CD4-positive, alpha-beta T cell (primary cell): ENCODE results near the gene USP25. TPM values are rescaled to one million over a fixed set of nuclear protein-coding genes. Genes with fewer than 3 reads are reported as not detected.

Source experiments
- ATAC-seq: fragments of 200-7000 bp; cut with Tn5 transposase; one replicate; pipeline ENCODE4 v1.10.0; 2022; ENCODE audit warnings: mild to moderate bottlenecking; ENCODE audit not compliant: poor library complexity
- CTCF ChIA-PET: fragments of 350-600 bp; sonication (Branson Sonifier 250); formaldehyde crosslinking; loops from one replicate; lab custom pipeline; 2021; ENCODE audit warnings: antibody characterized with exemption, inconsistent platforms; lab: Charles Lee
- POLR2A ChIA-PET: fragments of 350-600 bp; sonication (Branson Sonifier 250); formaldehyde crosslinking; loops from one replicate; lab custom pipeline; 2021; ENCODE audit warnings: antibody characterized with exemption, inconsistent platforms; lab: Charles Lee
- DNase-seq, 14 experiments: peaks; one replicate each; pipeline ENCODE4 v3.0.0-alpha.2; 2013 to 2020; ENCODE audit warnings: mixed read lengths in 2 of 14
- H3K27ac ChIP-seq, 2 donors: one replicate each; pipeline versions ENCODE4 v1.5.1 to v1.7.0; 2013; ENCODE audit warnings: low read length in 2 of 2, low read depth in 1 of 2, mild to moderate bottlenecking in 1 of 2
- H3K27me3 ChIP-seq, 2 experiments: 1 replicate in 1 of 2; 2 replicates in 1 of 2; pipeline versions ENCODE4 v1.6.1 to v1.7.0; 2013; ENCODE audit warnings: low read length in 2 of 2, control low read depth in 1 of 2, mild to moderate bottlenecking in 1 of 2, moderate library complexity in 1 of 2; ENCODE audit not compliant: insufficient read depth in 2 of 2, control insufficient read depth in 1 of 2
- H3K36me3 ChIP-seq: one replicate; pipeline ENCODE4 v1.6.1; 2013; ENCODE audit warnings: low read length, control low read depth; ENCODE audit not compliant: insufficient read depth
- H3K4me1 ChIP-seq: one replicate; pipeline ENCODE4 v1.6.1; 2013; ENCODE audit warnings: low read length, control low read depth; ENCODE audit not compliant: insufficient read depth
- H3K4me3 ChIP-seq: one replicate; pipeline ENCODE4 v1.5.1; 2013; ENCODE audit warnings: mild to moderate bottlenecking, low read length, moderate library complexity
- H3K9me3 ChIP-seq, 2 experiments: 1 replicate in 1 of 2; 2 replicates in 1 of 2; pipeline versions ENCODE4 v1.6.1 to v1.7.0; 2013; ENCODE audit warnings: low read length in 2 of 2, mild to moderate bottlenecking in 2 of 2, control low read depth in 1 of 2, moderate library complexity in 1 of 2; ENCODE audit not compliant: control insufficient read depth in 1 of 2, insufficient read depth in 1 of 2
- H3K27ac Mint-ChIP-seq: one replicate; pipeline ENCODE4 v1.8.0; 2020; ENCODE audit warnings: mixed read lengths
- H3K27me3 Mint-ChIP-seq: one replicate; pipeline ENCODE4 v1.8.0; 2021; ENCODE audit warnings: mixed read lengths
- H3K36me3 Mint-ChIP-seq: one replicate; pipeline ENCODE4 v1.8.0; 2021; ENCODE audit warnings: low read depth, mixed read lengths
- H3K4me1 Mint-ChIP-seq: one replicate; pipeline ENCODE4 v1.8.0; 2021; ENCODE audit warnings: low read depth, mixed read lengths
- H3K4me3 Mint-ChIP-seq: one replicate; pipeline ENCODE4 v1.8.0; 2020; ENCODE audit warnings: mild to moderate bottlenecking, mixed read lengths
- H3K9me3 Mint-ChIP-seq: one replicate; pipeline ENCODE4 v1.8.0; 2020; ENCODE audit warnings: mixed read lengths
- CTCF ChIP-seq: fragments of 200-600 bp; IDR thresholded peaks from one replicate; pipeline ENCODE4 v1.8.0; 2022; ENCODE audit warnings: antibody characterized with exemption, mild to moderate bottlenecking
- intact Hi-C, 2 experiments: fragments of 100-400 bp; cut with DNase I in 1 of 2; cut with micrococcal nuclease in 1 of 2; formaldehyde crosslinking; loops; one replicate each; pipeline versions ENCODE4 v1.15.1 to v1.9.0; 2023 to 2025; cut with DNase I, micrococcal nuclease
- total RNA-seq, 174 experiments: library from RNA in 2 of 174; stranded (reverse) in 2 of 174; gene quantifications; one replicate each; pipeline ENCODE4 v1.2.3 and lab custom pipeline; 2021 to 2026

The USP25 gene
- total RNA-seq, 2 experiments from 2014 or later = 45.0 to 49.2 TPM

GRCh38 chr21:15857740-15858139 lies 128.0 kb downstream of the USP25 start:
- TF ChIP-seq CTCF = no peak
- intact Hi-C loops = no loop called here
- DNase-seq (no peak), ATAC-seq (no peak)
- no peaks in the 10 kb centered on the region for H3K27me3 Mint-ChIP-seq
- ChIA-PET POLR2A (no interaction called here), CTCF (no interaction called here)
- H3K27ac Mint-ChIP-seq = no peak overlapping the region
- no peak overlapping the region for H3K4me3 ChIP-seq
- no peak overlapping the region for H3K27ac ChIP-seq
- H3K4me1 ChIP-seq = no peaks in the 10 kb centered on the region
- H3K36me3 Mint-ChIP-seq = peaks cover 41% of the 10 kb centered on the region
- H3K9me3 Mint-ChIP-seq = no peaks in the 10 kb centered on the region
- H3K9me3 ChIP-seq = no peaks in the 10 kb centered on the region
- no peaks in the 10 kb centered on the region for H3K27me3 ChIP-seq
- H3K36me3 ChIP-seq = peaks cover 12% of the 10 kb centered on the region
- H3K4me1 Mint-ChIP-seq = peaks cover 23% of the 10 kb centered on the region
- no peak overlapping the region for H3K4me3 Mint-ChIP-seq

GRCh38 chr21:15860541-15860940 lies 130.8 kb downstream of the USP25 start:
- Histone ChIP-seq H3K27me3 (no peaks in the 10 kb centered on the region), H3K9me3 (no peaks in the 10 kb centered on the region), H3K27ac (no peak overlapping the region), H3K4me1 (no peaks in the 10 kb centered on the region), H3K36me3 (peaks cover 13% of the 10 kb centered on the region), H3K4me3 (no peak overlapping the region)
- peaks cover 32% of the 10 kb centered on the region for H3K36me3 Mint-ChIP-seq
- no peak for TF ChIP-seq CTCF
- intact Hi-C loops = no loop called here
- ATAC-seq = no peak
- CTCF ChIA-PET = no interaction called here
- H3K27me3 Mint-ChIP-seq = no peaks in the 10 kb centered on the region
- peaks cover 22% of the 10 kb centered on the region for H3K4me1 Mint-ChIP-seq
- H3K4me3 Mint-ChIP-seq = no peak overlapping the region
- H3K27ac Mint-ChIP-seq = no peak overlapping the region
- no peaks in the 10 kb centered on the region for H3K9me3 Mint-ChIP-seq
- POLR2A ChIA-PET = no interaction called here
- DNase-seq = no peak

GRCh38 chr21:15868940-15869339 lies 139.2 kb downstream of the USP25 start:
- no peaks in the 10 kb centered on the region for H3K27me3 ChIP-seq
- Mint-ChIP-seq H3K27ac (no peak overlapping the region), H3K4me1 (no peaks in the 10 kb centered on the region), H3K4me3 (no peak overlapping the region), H3K9me3 (no peaks in the 10 kb centered on the region), H3K27me3 (no peaks in the 10 kb centered on the region), H3K36me3 (peaks cover 75% of the 10 kb centered on the region)
- H3K36me3 ChIP-seq = peaks cover 61% of the 10 kb centered on the region
- H3K4me3 ChIP-seq = no peak overlapping the region
- intact Hi-C loops = no loop called here
- no peak for TF ChIP-seq CTCF
- no peak for ATAC-seq
- DNase-seq = no peak
- no peak overlapping the region for H3K27ac ChIP-seq
- CTCF ChIA-PET = no interaction called here
- H3K4me1 ChIP-seq = no peaks in the 10 kb centered on the region
- H3K9me3 ChIP-seq = no peaks in the 10 kb centered on the region
- POLR2A ChIA-PET = no interaction called here
